GM12878 (cell line): ENCODE results near the gene NCAPD3. TPM values are rescaled to one million over a fixed set of nuclear protein-coding genes. Genes with fewer than 3 reads are reported as not detected.

ENCODE experiments used
- ATAC-seq: fragments of 200-7000 bp; cut with Tn5 transposase; 3 replicates; pipeline ENCODE4 v1.9.1; 2020; ENCODE audit warnings: mild to moderate bottlenecking, moderate library complexity
- BruUV-seq: library from RNA; stranded (reverse); fragments of 400-500 nt; replicated peaks from 2 replicates; lab custom pipeline; 2021; lab: Mats Ljungman, UMichigan
- CTCF ChIA-PET: fragments of 300-600 bp; sonication (Branson Sonifier 250); formaldehyde crosslinking; extraction: SDS; loops from one replicate; lab custom pipeline; 2021; ENCODE audit warnings: inconsistent platforms; lab: Yijun Ruan, JAX
- POLR2A ChIA-PET: fragments of 350-600 bp; formaldehyde crosslinking; extraction: SDS; loops from one replicate; lab custom pipeline; 2021; ENCODE audit warnings: inconsistent platforms; lab: Charles Lee
- RAD21 ChIA-PET: fragments of 300-600 bp; sonication (Branson Sonifier 250); formaldehyde crosslinking; loops from one replicate; lab custom pipeline; 2023; ENCODE audit warnings: antibody characterized with exemption; ENCODE audit not compliant: unreplicated experiment; lab: Charles Lee
- SMC1A ChIA-PET: fragments of 300-600 bp; sonication (Branson Sonifier 250); formaldehyde crosslinking; loops from one replicate; lab custom pipeline; 2023; ENCODE audit not compliant: unreplicated experiment, uncharacterized antibody; lab: Charles Lee
- DNase-seq: peaks from one replicate; pipeline ENCODE4 v3.0.0-alpha.2; 2011; ENCODE audit warnings: low read depth, low spot score
- FAIRE-seq: peaks from 3 replicates; lab custom pipeline; 2011; peaks lifted over from hg19 to GRCh38; lab: Jason Lieb, UNC
- H2AFZ ChIP-seq: 2 replicates; pipeline ENCODE4 v1.6.0; 2011; ENCODE audit warnings: low read depth, low read length, control low read depth; ENCODE audit not compliant: control insufficient read depth
- H3K27ac ChIP-seq: 2 replicates; pipeline ENCODE4 v1.5.1; 2011; ENCODE audit warnings: control low read depth; ENCODE audit not compliant: control insufficient read depth, insufficient read depth
- H3K27me3 ChIP-seq, 2 experiments: replicated peaks in 1 of 2; 2 replicates each; pipeline versions ENCODE4 v1.6.0 to v1.6.1; 2011; ENCODE audit warnings: low read length in 1 of 2; ENCODE audit not compliant: control insufficient read depth in 2 of 2, insufficient read depth in 2 of 2
- H3K36me3 ChIP-seq, 2 experiments: 2 replicates each; pipeline ENCODE4 v1.5.1; 2011; ENCODE audit warnings: low read length in 1 of 2; ENCODE audit not compliant: control insufficient read depth in 2 of 2, insufficient read depth in 2 of 2
- H3K4me1 ChIP-seq: 2 replicates; pipeline ENCODE4 v1.6.1; 2011; ENCODE audit warnings: mild to moderate bottlenecking, low read length, moderate library complexity, mixed read lengths; ENCODE audit not compliant: control insufficient read depth, insufficient read depth
- H3K4me2 ChIP-seq: 2 replicates; pipeline ENCODE4 v1.6.0; 2011; ENCODE audit warnings: control low read depth; ENCODE audit not compliant: control insufficient read depth, insufficient read depth
- H3K4me3 ChIP-seq: fragments of 200-600 bp; sonication (generic); 2 replicates; pipeline ENCODE4 v1.5.1; 2016
- H3K79me2 ChIP-seq: 2 replicates; pipeline ENCODE4 v1.6.0; 2011; ENCODE audit warnings: low read length; ENCODE audit not compliant: control insufficient read depth, insufficient read depth
- H3K9ac ChIP-seq: 2 replicates; pipeline ENCODE4 v1.8.0; 2011; ENCODE audit warnings: low read length, control low read depth, mixed read lengths; ENCODE audit not compliant: control insufficient read depth, insufficient read depth
- H3K9me3 ChIP-seq: replicated peaks from 3 replicates; pipeline ENCODE4 v1.5.1; 2011; ENCODE audit warnings: mild to moderate bottlenecking, low read length; ENCODE audit not compliant: control insufficient read depth, insufficient read depth
- H4K20me1 ChIP-seq: 2 replicates; pipeline ENCODE4 v1.6.0; 2011; ENCODE audit not compliant: control insufficient read depth, insufficient read depth
- ATF3 ChIP-seq: IDR thresholded peaks from 2 replicates; pipeline ENCODE4 v1.6.1; 2011; ENCODE audit warnings: low read depth, mild to moderate bottlenecking, low read length, moderate library complexity, borderline replicate concordance; ENCODE audit errors: extremely low read depth
- KAT2A ChIP-seq: conservative IDR thresholded peaks from 2 replicates; pipeline ENCODE4 v1.6.1; 2011; ENCODE audit warnings: low read depth, low read length; ENCODE audit not compliant: control insufficient read depth
- KDM1A ChIP-seq: fragments of 200-600 bp; sonication (generic); IDR thresholded peaks from 2 replicates; pipeline ENCODE4 v1.6.1; 2016; ENCODE audit warnings: borderline replicate concordance
- MLLT1 ChIP-seq: fragments of 450-650 bp; IDR thresholded peaks from 2 replicates; pipeline ENCODE4 v1.6.1; 2016; ENCODE audit warnings: mild to moderate bottlenecking
- MXI1 ChIP-seq: fragments of 150-350 bp; IDR thresholded peaks from 2 replicates; pipeline ENCODE4 v1.6.1; 2011; ENCODE audit warnings: low read depth, mild to moderate bottlenecking, inconsistent platforms, low read length, improper control_type of control experiment
- NRF1 ChIP-seq: conservative IDR thresholded peaks from 2 replicates; pipeline ENCODE4 v1.6.1; 2011; ENCODE audit warnings: mild to moderate bottlenecking, low read depth, low read length, improper control_type of control experiment
- RAD51 ChIP-seq: fragments of 450-650 bp; IDR thresholded peaks from 2 replicates; pipeline ENCODE4 v1.6.1; 2016; ENCODE audit warnings: moderate library complexity, mild to moderate bottlenecking, inconsistent platforms
- SMAD5 ChIP-seq: IDR thresholded peaks from 2 replicates; pipeline ENCODE4 v1.6.1; 2016; ENCODE audit warnings: antibody characterized with exemption, low read depth
- SRF ChIP-seq, 2 experiments: IDR thresholded peaks; 2 replicates each; pipeline ENCODE4 v1.6.1; 2011; ENCODE audit warnings: low read depth in 2 of 2, low read length in 2 of 2, mild to moderate bottlenecking in 1 of 2, moderate library complexity in 1 of 2
- SUPT20H ChIP-seq: IDR thresholded peaks from 2 replicates; pipeline ENCODE4 v1.6.1; 2011; ENCODE audit warnings: low read depth, mild to moderate bottlenecking, low read length, moderate library complexity, borderline replicate concordance; ENCODE audit not compliant: control insufficient read depth
- TAF1 ChIP-seq: IDR thresholded peaks from 2 replicates; pipeline ENCODE4 v1.6.1; 2011; ENCODE audit warnings: mild to moderate bottlenecking, low read depth, low read length, borderline replicate concordance
- WRNIP1 ChIP-seq: IDR thresholded peaks from 2 replicates; pipeline ENCODE4 v1.6.1; 2011; ENCODE audit warnings: low read depth, low read length, improper control_type of control experiment, borderline replicate concordance
- ZNF207 ChIP-seq: fragments of 450-650 bp; IDR thresholded peaks from 2 replicates; pipeline ENCODE4 v1.6.1; 2014; ENCODE audit warnings: antibody characterized with exemption, mild to moderate bottlenecking, borderline replicate concordance
- WGBS: methylation state at CpG from one replicate; pipeline ENCODE4 v1.1.6; 2016; ENCODE audit warnings: low lambda C conversion rate; ENCODE audit not compliant: insufficient replicate concordance, insufficient coverage; ENCODE audit errors: missing lambda C conversion rate; 5-methylcytosine and 5-hydroxymethylcytosine counted together
- in situ Hi-C: fragments of 300-500 bp; cut with MboI; formaldehyde crosslinking; loops from 9 replicates; pipeline ENCODE4 v1.14.3; 2018; ENCODE audit warnings: mixed read lengths
- intact Hi-C: fragments of 100-400 bp; cut with micrococcal nuclease; formaldehyde crosslinking; loops from one replicate; pipeline ENCODE4 v1.14.2; 2022; ENCODE audit not compliant: unreplicated experiment
- polyA plus RNA-seq, 11 experiments: library from polyadenylated mRNA; depleted of rRNA in 4 of 11; unstranded in 6 of 11; stranded (reverse) in 5 of 11; fragments of >200 nt; fragmentation: Nextera tagmentation in 4 of 11; fragmentation: Illumina TruSeq in 1 of 11; extraction: Ambion mirVana in 4 of 11; extraction: Trizol in 1 of 11; gene quantifications; 1 replicate in 1 of 11; 2 replicates in 10 of 11; pipeline versions ENCODE4 v1.2.1 to v1.2.3, GENCODE V29; 2011 to 2016; ENCODE audit warnings: inconsistent platforms in 2 of 11, missing spikeins in 2 of 11, low read depth in 1 of 11
- total RNA-seq, 4 experiments: library from RNA; depleted of rRNA in 3 of 4; stranded (reverse); fragments of >200 nt in 3 of 4; fragmentation: Illumina TruSeq in 1 of 4; extraction: Trizol in 1 of 4; gene quantifications; 2 replicates each; pipeline versions ENCODE4 v1.2.1 to v1.2.3, GENCODE V29; 2013 to 2021

NCAPD3 gene
- total and polyA plus RNA-seq, 10 of the 15 experiments (the other 5 are each of a cell fraction or from before 2014, with no cell fraction given) = 14.9 to 58.2 (median 48.2) TPM

DNA sequence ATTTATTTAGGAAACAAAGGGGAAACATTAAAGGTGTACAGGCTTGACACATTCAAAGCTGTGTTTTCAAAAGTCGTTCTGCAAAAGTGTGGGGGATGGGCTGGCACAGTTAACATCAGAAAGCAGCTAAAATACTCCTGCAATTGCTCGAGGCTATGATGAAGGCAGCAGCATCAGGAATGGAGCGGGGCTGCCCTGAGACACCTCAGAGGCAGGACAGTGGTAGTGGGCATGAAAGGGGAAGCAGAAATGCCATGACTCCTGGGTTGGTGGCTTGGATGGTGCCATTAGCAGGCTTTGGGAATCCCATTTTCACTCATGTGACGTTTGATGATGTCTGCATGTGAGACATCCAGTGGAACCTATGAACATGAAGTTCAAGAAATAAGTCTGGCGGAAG, 646 bp downstream of the NCAPD3 start:
- H3K79me2 ChIP-seq = peaks cover 29% of the 10 kb centered on the region
- 0 out of 2 replicates have a peak, but pooled peaks cover 5% of the 10 kb centered on the region for H4K20me1 ChIP-seq
- peak overlapping the region; percentile 74 for H3K4me3 ChIP-seq
- H3K4me2 ChIP-seq = peak overlapping the region; percentile 96
- no peaks in the 10 kb centered on the region for H3K9me3 ChIP-seq
- H3K36me3 ChIP-seq = peaks cover 0 to 5% of the 10 kb centered on the region in 2 experiments; a peak in 3 of 4 replicates
- POLR2A ChIA-PET = interaction anchor here (1.1 kb wide), 1 partner anchor 101 kb away, joined by 3 read pairs; no protein-coding TSS in a partner anchor
- H2AFZ ChIP-seq = no peak overlapping the region
- intact Hi-C loops (loop anchor here (2.0 kb wide), 1 partner anchor 14 kb away; no protein-coding TSS in a partner anchor), in situ Hi-C loops (no loop called here)
- FAIRE-seq (no peak), ATAC-seq (no peak), DNase-seq (no peak)
- 1% methylated on average over 5 of the region's 5 CpGs for WGBS
- H3K4me1 ChIP-seq = peaks cover 14% of the 10 kb centered on the region
- SMC1A ChIA-PET = interaction anchor here (0.6 kb wide), 1 partner anchor 17 kb away, joined by 3 read pairs; no protein-coding TSS in a partner anchor
- no peaks in the 10 kb centered on the region for H3K27me3 ChIP-seq
- RAD21 ChIA-PET = interaction anchor here (0.5 kb wide), 1 partner anchor 16 kb away, joined by 3 read pairs; no protein-coding TSS in a partner anchor
- TF ChIP-seq MXI1 = 0 out of 2 replicates have a peak, but pooled peaks have one; percentile 26
- no peak for TF ChIP-seq ZNF207
- no peak for TF ChIP-seq RAD51
- TF ChIP-seq MLLT1 = no peak
- peak overlapping the region; percentile 7 for H3K27ac ChIP-seq
- CTCF ChIA-PET = interaction anchor here (1.1 to 2.2 kb wide), 3 partner anchors 14 to 39 kb away, joined by 4 to 7 read pairs (median 5); no protein-coding TSS in a partner anchor
- H3K9ac ChIP-seq = peak overlapping the region; percentile 79
- TSS peak; percentile 58 for BruUV-seq

- no peaks in the 10 kb centered on the region for H3K9me3 ChIP-seq
- H3K27me3 ChIP-seq = no peaks in the 10 kb centered on the region
- H3K9ac ChIP-seq = no peak overlapping the region
- H3K79me2 ChIP-seq = peaks cover 18% of the 10 kb centered on the region
- ChIA-PET RAD21 (no interaction called here), SMC1A (no interaction called here), POLR2A (no interaction called here), CTCF (no interaction called here)
- 100% methylated on average over 3 of the region's 3 CpGs for WGBS
- no peak for FAIRE-seq
- intact Hi-C loops (no loop called here), in situ Hi-C loops (no loop called here)
- H3K4me3 ChIP-seq = no peak overlapping the region
- 0 out of 2 replicates have a peak, but pooled peaks cover 5% of the 10 kb centered on the region for H3K4me1 ChIP-seq
- no peak for ATAC-seq
- peaks cover 1 to 8% of the 10 kb centered on the region in 2 experiments; a peak in 3 of 4 replicates for H3K36me3 ChIP-seq
- BruUV-seq = no TSS peak
- no peak overlapping the region for H3K27ac ChIP-seq
- H3K4me2 ChIP-seq = no peak overlapping the region
- no peak overlapping the region for H2AFZ ChIP-seq
- no peak for DNase-seq
- H4K20me1 ChIP-seq = no peaks in the 10 kb centered on the region
- TF ChIP-seq SMAD5 = no peak
- no peak for TF ChIP-seq KDM1A
- TF ChIP-seq KAT2A = no peak
- no peak for TF ChIP-seq ATF3
- TF ChIP-seq SRF (IDR thresholded peaks at IDR 0.05; ENCODE audit: low read depth in 2 of 2, low read length in 2 of 2) = no peak
- no peak for TF ChIP-seq WRNIP1
- no peak for TF ChIP-seq TAF1
- TF ChIP-seq SUPT20H = no peak
- no peak for TF ChIP-seq NRF1
Measured at GRCh38 chr11:134216816-134217215, 7.0 kb downstream of the NCAPD3 start.
